Measurements from ENCODE around the gene BROX.

Gene BROX

GRCh38 chr1:222777977-222778376, 65.6 kb downstream of the BROX start:
- no peak for DNase-seq

GRCh38 chr1:222781251-222781650, 68.9 kb downstream of the BROX start:
- no peak for DNase-seq

GRCh38 chr1:222783051-222783450, 70.7 kb downstream of the BROX start:
- no peak for DNase-seq

- DNase-seq, result no peak
These were observed 72.0 kb downstream of the BROX start for GRCh38 chr1:222784371-222784770.
